Kidney epithelial cell (primary cell): ENCODE data around the gene SLC29A4. TPM values are rescaled to one million over a fixed set of nuclear protein-coding genes. Genes with fewer than 3 reads are reported as not detected.
"Not testable (repeated sequence)": the region's sequence is repeated elsewhere in the genome, so short reads cannot be mapped to it uniquely, and the experiment has no call there.

Experiments used
- DNase-seq: peaks from one replicate; pipeline ENCODE4 v3.0.0-alpha.2; 2010; ENCODE audit warnings: low read depth
- H3K27me3 ChIP-seq: 2 replicates; pipeline ENCODE4 v1.6.0; 2011; ENCODE audit warnings: low read length; ENCODE audit not compliant: control insufficient read depth, insufficient read depth
- H3K36me3 ChIP-seq: 2 replicates; pipeline ENCODE4 v1.5.1; 2011; ENCODE audit warnings: low read length; ENCODE audit not compliant: control insufficient read depth, insufficient read depth
- H3K4me3 ChIP-seq: 2 replicates; pipeline ENCODE4 v1.5.1; 2011; ENCODE audit warnings: low read depth, mild to moderate bottlenecking, control low read depth, low read length
- CTCF ChIP-seq: IDR thresholded peaks from 2 replicates; pipeline ENCODE4 v1.5.1; 2011; ENCODE audit warnings: mild to moderate bottlenecking, moderate library complexity, low read length, control low read depth, inconsistent platforms; ENCODE audit not compliant: insufficient read depth, poor library complexity, severe bottlenecking
- total RNA-seq: library from RNA; depleted of rRNA; stranded (reverse); fragments of >200 nt; gene quantifications from 2 replicates; pipeline ENCODE4 v1.2.3, GENCODE V29; 2015

Gene SLC29A4
- total RNA-seq, 1 donor from 2014 or later: 6.1 TPM

GRCh38 chr7:5310822-5311405 lies 28.2 kb downstream of the SLC29A4 start:
- no peaks in the 10 kb centered on the region for H3K27me3 ChIP-seq
- H3K36me3 ChIP-seq: peaks cover 1% of the 10 kb centered on the region
- no peak for TF ChIP-seq CTCF
- DNase-seq: no peak
- H3K4me3 ChIP-seq: no peak overlapping the region

- not testable (repeated sequence) for DNase-seq, H3K27me3 ChIP-seq, H3K36me3 ChIP-seq, H3K4me3 ChIP-seq
These were observed 29.7 kb downstream of the SLC29A4 start for GRCh38 chr7:5312276-5313070.

GRCh38 chr7:5313076-5313885 lies 30.5 kb downstream of the SLC29A4 start:
- not testable (repeated sequence) for H3K27me3 ChIP-seq, DNase-seq, H3K4me3 ChIP-seq, H3K36me3 ChIP-seq

DNA sequence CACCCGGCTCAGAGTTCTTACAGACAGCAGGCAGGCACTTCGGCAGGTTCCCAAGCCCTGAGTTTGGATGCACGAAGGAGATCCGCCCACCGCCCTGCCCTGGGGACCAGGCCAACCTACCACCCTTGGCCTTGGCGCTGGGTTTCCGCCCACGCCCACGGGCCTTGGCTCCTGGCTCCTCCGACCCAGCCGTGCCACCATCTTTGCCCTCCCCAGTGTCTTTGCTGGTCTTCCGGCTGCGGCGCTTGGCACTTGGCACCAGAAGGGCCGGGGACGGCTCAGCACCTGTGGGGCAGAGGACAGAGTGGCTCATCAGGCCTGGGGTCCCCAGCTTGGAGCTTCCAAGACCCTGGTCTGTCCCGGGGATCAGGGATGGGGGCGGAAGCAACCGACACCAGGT lies 32.1 kb downstream of the SLC29A4 start:
- no peak for TF ChIP-seq CTCF
- H3K27me3 ChIP-seq: no peaks in the 10 kb centered on the region
- DNase-seq: no peak
- H3K36me3 ChIP-seq: peaks cover 1% of the 10 kb centered on the region
- H3K4me3 ChIP-seq: no peak overlapping the region

GRCh38 chr7:5315761-5316160 lies 33.0 kb downstream of the SLC29A4 start:
- no peak overlapping the region for H3K4me3 ChIP-seq
- H3K27me3 ChIP-seq: no peaks in the 10 kb centered on the region
- TF ChIP-seq CTCF: no peak
- no peak for DNase-seq
- peaks cover 1% of the 10 kb centered on the region for H3K36me3 ChIP-seq

- not testable (repeated sequence) for H3K4me3 ChIP-seq, H3K36me3 ChIP-seq, DNase-seq, H3K27me3 ChIP-seq
These were observed 35.9 kb downstream of the SLC29A4 start for GRCh38 chr7:5318613-5319012.

DNA sequence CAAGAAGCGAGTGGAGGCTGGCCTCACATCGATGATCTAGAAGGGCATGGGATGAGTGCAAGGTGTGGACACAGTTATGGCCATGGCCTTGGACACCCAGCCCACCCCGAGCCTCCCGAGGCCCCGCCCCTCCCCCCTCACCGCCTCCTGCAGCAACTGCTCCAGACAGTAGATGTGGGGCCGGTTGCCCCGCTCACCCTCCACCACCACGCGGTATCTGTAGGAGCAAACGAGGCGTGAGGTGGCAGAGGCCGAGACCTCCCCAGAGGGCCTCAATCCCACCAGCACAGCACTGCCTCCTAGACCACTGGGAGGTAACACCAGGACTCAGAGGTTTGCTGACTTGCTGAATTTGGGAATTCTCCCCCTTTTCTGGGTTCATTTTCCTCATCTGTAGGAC lies 37.6 kb downstream of the SLC29A4 start:
- no peaks in the 10 kb centered on the region for H3K27me3 ChIP-seq
- H3K4me3 ChIP-seq: no peak overlapping the region
- no peak for DNase-seq
- peaks cover 3% of the 10 kb centered on the region for H3K36me3 ChIP-seq
- TF ChIP-seq CTCF: no peak
